GM23338 (cell line): ENCODE results near the gene TMEM132D. TPM values are rescaled to one million over a fixed set of nuclear protein-coding genes. Genes with fewer than 3 reads are reported as not detected.

Source experiments
- ATAC-seq: fragments of 200-7000 bp; cut with Tn5 transposase; 3 replicates; pipeline ENCODE4 v1.9.1; 2020
- DNase-seq: peaks from one replicate; pipeline ENCODE4 v3.0.0-alpha.2; 2015; ENCODE audit warnings: low spot score
- H2AFZ ChIP-seq: fragments of 200-600 bp; sonication (generic); 2 replicates; pipeline ENCODE4 v1.8.0; 2016; ENCODE audit warnings: antibody characterized with exemption, mild to moderate bottlenecking, moderate library complexity
- H3F3A ChIP-seq: fragments of 200-600 bp; sonication (generic); replicated peaks from 2 replicates; pipeline ENCODE4 v1.8.0; 2017; ENCODE audit warnings: antibody characterized with exemption, mixed run types, low read depth
- H3K27ac ChIP-seq: fragments of 200-600 bp; sonication (generic); 2 replicates; pipeline ENCODE4 v1.6.1; 2016; ENCODE audit warnings: low read depth
- H3K27me3 ChIP-seq: fragments of 200-600 bp; sonication (generic); 2 replicates; pipeline ENCODE4 v1.8.0; 2016; ENCODE audit warnings: mild to moderate bottlenecking, mixed run types, moderate library complexity; ENCODE audit not compliant: insufficient read depth
- H3K36me3 ChIP-seq: fragments of 200-600 bp; sonication (generic); 2 replicates; pipeline ENCODE4 v1.8.0; 2016; ENCODE audit warnings: mild to moderate bottlenecking; ENCODE audit not compliant: insufficient read depth
- H3K4me1 ChIP-seq: fragments of 200-600 bp; sonication (generic); 2 replicates; pipeline ENCODE4 v1.8.0; 2016; ENCODE audit warnings: mild to moderate bottlenecking, moderate library complexity; ENCODE audit not compliant: insufficient read depth
- H3K4me2 ChIP-seq: fragments of 200-600 bp; sonication (generic); 2 replicates; pipeline ENCODE4 v1.7.1; 2017; ENCODE audit warnings: mixed run types
- H3K4me3 ChIP-seq: fragments of 200-600 bp; sonication (generic); 2 replicates; pipeline ENCODE4 v1.6.1; 2016; ENCODE audit warnings: mixed run types
- H3K79me2 ChIP-seq: fragments of 200-600 bp; sonication (generic); replicated peaks from 2 replicates; pipeline ENCODE4 v1.8.0; 2017; ENCODE audit warnings: mild to moderate bottlenecking; ENCODE audit not compliant: insufficient read depth
- H3K9me2 ChIP-seq: fragments of 200-600 bp; sonication (generic); 2 replicates; pipeline ENCODE4 v1.8.0; 2017; ENCODE audit not compliant: insufficient read depth
- H4K20me1 ChIP-seq: fragments of 200-600 bp; sonication (generic); replicated peaks from 2 replicates; pipeline ENCODE4 v1.8.0; 2017; ENCODE audit warnings: mild to moderate bottlenecking; ENCODE audit not compliant: insufficient read depth
- H3K27ac Mint-ChIP-seq: 2 replicates; pipeline ENCODE4 v1.8.0; 2020; ENCODE audit warnings: inconsistent platforms, mild to moderate bottlenecking, moderate library complexity, mixed read lengths
- H3K27me3 Mint-ChIP-seq: 3 replicates; pipeline ENCODE4 v1.8.0; 2022; ENCODE audit warnings: low read depth, mild to moderate bottlenecking, moderate library complexity, mixed read lengths, inconsistent platforms; ENCODE audit not compliant: insufficient read depth, poor library complexity
- H3K36me3 Mint-ChIP-seq: 3 replicates; pipeline ENCODE4 v1.8.0; 2021; ENCODE audit warnings: low read depth, mild to moderate bottlenecking, inconsistent platforms, moderate library complexity, mixed read lengths
- H3K4me1 Mint-ChIP-seq: 3 replicates; pipeline ENCODE4 v1.8.0; 2020; ENCODE audit warnings: mild to moderate bottlenecking, inconsistent platforms, mixed read lengths
- H3K4me3 Mint-ChIP-seq: 3 replicates; pipeline ENCODE4 v1.8.0; 2021; ENCODE audit warnings: moderate library complexity, mild to moderate bottlenecking, inconsistent platforms, mixed read lengths
- H3K9me3 Mint-ChIP-seq: 3 replicates; pipeline ENCODE4 v1.8.0; 2020; ENCODE audit warnings: moderate library complexity, mild to moderate bottlenecking, inconsistent platforms, mixed read lengths
- ETS1 ChIP-seq: IDR thresholded peaks from 2 replicates; pipeline ENCODE4 v1.6.1; 2016; ENCODE audit warnings: antibody characterized with exemption
- EZH2 ChIP-seq: fragments of 200-600 bp; sonication (generic); IDR thresholded peaks from one replicate; pipeline ENCODE4 v1.8.0; 2017; ENCODE audit warnings: antibody characterized with exemption, mild to moderate bottlenecking, low read depth; ENCODE audit not compliant: unreplicated experiment
- POLR2AphosphoS5 ChIP-seq: IDR thresholded peaks from 2 replicates; pipeline ENCODE4 v1.6.1; 2016; ENCODE audit warnings: antibody characterized with exemption, low read depth
- REST ChIP-seq: IDR thresholded peaks from one replicate; pipeline ENCODE4 v1.6.1; 2018; ENCODE audit warnings: antibody characterized with exemption; ENCODE audit not compliant: unreplicated experiment
- ZNF462 ChIP-seq: fragments of 250-450 bp; sonication (Bioruptor Pico); IDR thresholded peaks from 2 replicates; pipeline ENCODE4 v1.5.0; 2020; ENCODE audit warnings: mild to moderate bottlenecking, moderate library complexity
- polyA plus RNA-seq: library from polyadenylated mRNA; unstranded; fragments of >200 nt; fragmentation: Nextera tagmentation; extraction: Ambion mirVana; gene quantifications from 2 replicates; pipeline ENCODE4 v1.2.1, GENCODE V29; 2016
- total RNA-seq: library from RNA; depleted of rRNA; stranded (reverse); fragments of >200 nt; shearing (Covaris generic); gene quantifications from 2 replicates; pipeline ENCODE4 v1.2.3, GENCODE V29; 2014

The TMEM132D gene
- total and polyA plus RNA-seq, 2 experiments from 2014 or later = 0.44 to 5.3 TPM

- TF ChIP-seq ZNF462 (CRISPR knock-in tag) (no peak), ETS1 (no peak), EZH2 (no peak)
Observed at GRCh38 chr12:129325566-129325965, 578.3 kb downstream of the TMEM132D start (continued).

- DNase-seq = peak; percentile 18
- Histone ChIP-seq H3K27ac (no peak overlapping the region), H3K27me3 (no peaks in the 10 kb centered on the region), H3K4me2 (no peak overlapping the region), H3F3A (no peaks in the 10 kb centered on the region), H3K4me1 (no peaks in the 10 kb centered on the region), H3K36me3 (no peaks in the 10 kb centered on the region), H3K79me2 (no peaks in the 10 kb centered on the region), H3K4me3 (no peak overlapping the region), H4K20me1 (no peaks in the 10 kb centered on the region), H2AFZ (no peak overlapping the region), H3K9me2 (no peaks in the 10 kb centered on the region)
- H3K27me3 Mint-ChIP-seq = peaks cover 3% of the 10 kb centered on the region
- no peak overlapping the region for H3K4me3 Mint-ChIP-seq
- H3K36me3 Mint-ChIP-seq = peaks cover 47% of the 10 kb centered on the region
- no peaks in the 10 kb centered on the region for H3K4me1 Mint-ChIP-seq
- ATAC-seq = no peak
- H3K27ac Mint-ChIP-seq = no peak overlapping the region
- peak; percentile 67 for TF ChIP-seq REST
- TF ChIP-seq POLR2AphosphoS5 = no peak
- peaks cover 97% of the 10 kb centered on the region for H3K9me3 Mint-ChIP-seq
Observed at GRCh38 chr12:129312048-129312447, 591.8 kb downstream of the TMEM132D start.
